B cell (primary cell): ENCODE results near the gene CARD9. TPM values are rescaled to one million over a fixed set of nuclear protein-coding genes. Genes with fewer than 3 reads are reported as not detected.
"Not testable (repeated sequence)": the region's sequence is repeated elsewhere in the genome, so short reads cannot be mapped to it uniquely, and the experiment has no call there.

Experiments used
- ATAC-seq: fragments of 200-7000 bp; cut with Tn5 transposase; one replicate; pipeline ENCODE4 v1.10.0; 2021; ENCODE audit warnings: low read depth, mild to moderate bottlenecking, moderate number of reproducible peaks, moderate library complexity
- CTCF ChIA-PET: fragments of 350-600 bp; sonication (Branson Sonifier 250); formaldehyde crosslinking; loops from one replicate; lab custom pipeline; 2021; ENCODE audit warnings: antibody characterized with exemption, inconsistent platforms; lab: Charles Lee
- POLR2A ChIA-PET: fragments of 350-600 bp; sonication (Branson Sonifier 250); formaldehyde crosslinking; loops from one replicate; lab custom pipeline; 2021; ENCODE audit warnings: antibody characterized with exemption; lab: Charles Lee
- DNase-seq: peaks from one replicate; pipeline ENCODE4 v3.0.0; 2013
- H2AFZ ChIP-seq: 2 replicates; pipeline ENCODE4 v1.6.1; 2012; ENCODE audit warnings: mild to moderate bottlenecking, low read depth, low read length; ENCODE audit not compliant: insufficient read depth, poor library complexity, severe bottlenecking
- H3K27ac ChIP-seq, 2 donors: 1 replicate in 1 of 2; 2 replicates in 1 of 2; pipeline ENCODE4 v1.5.1; 2012 to 2013; ENCODE audit warnings: low read length in 2 of 2, mild to moderate bottlenecking in 2 of 2, moderate library complexity in 1 of 2
- H3K27me3 ChIP-seq, 4 experiments: fragments of 200-600 bp in 1 of 4; sonication (generic) in 1 of 4; replicated peaks in 1 of 4; 1 replicate in 2 of 4; 2 replicates in 2 of 4; pipeline versions ENCODE4 v1.6.1 to v1.7.0; 2013 to 2016; ENCODE audit warnings: low read length in 3 of 4, mild to moderate bottlenecking in 2 of 4, mixed read lengths in 1 of 4, moderate library complexity in 1 of 4; ENCODE audit not compliant: insufficient read depth in 4 of 4, control insufficient read depth in 3 of 4; ENCODE audit errors: control extremely low read depth in 1 of 4
- H3K36me3 ChIP-seq, 2 experiments: replicated peaks in 1 of 2; 1 replicate in 1 of 2; 2 replicates in 1 of 2; pipeline versions ENCODE4 v1.6.1 to v1.7.1; 2013; ENCODE audit warnings: low read length in 1 of 2; ENCODE audit not compliant: insufficient read depth in 2 of 2, control insufficient read depth in 1 of 2; ENCODE audit errors: control extremely low read depth in 1 of 2, extremely low read depth in 1 of 2
- H3K4me1 ChIP-seq, 2 donors: fragments of 200-600 bp in 1 of 2; sonication (generic) in 1 of 2; 1 replicate in 1 of 2; 2 replicates in 1 of 2; pipeline versions ENCODE4 v1.5.1 to v1.6.1; 2013 to 2017; ENCODE audit warnings: low read length in 2 of 2; ENCODE audit not compliant: control insufficient read depth in 2 of 2, insufficient read depth in 2 of 2
- H3K4me2 ChIP-seq: replicated peaks from 2 replicates; pipeline ENCODE3; 2012; ENCODE audit warnings: mild to moderate bottlenecking, low read depth, low read length; ENCODE audit not compliant: poor library complexity, severe bottlenecking
- H3K4me3 ChIP-seq, 5 experiments: fragments of 200-600 bp in 1 of 5; sonication (generic) in 1 of 5; 1 replicate in 3 of 5; 2 replicates in 2 of 5; pipeline versions ENCODE4 v1.5.1 to v1.7.0; 2011 to 2016; ENCODE audit warnings: low read length in 4 of 5, mild to moderate bottlenecking in 4 of 5, low read depth in 2 of 5, control low read depth in 1 of 5, moderate library complexity in 1 of 5; ENCODE audit not compliant: insufficient read depth in 1 of 5; ENCODE audit errors: control extremely low read depth in 1 of 5, extremely low read depth in 1 of 5
- H3K79me2 ChIP-seq: fragments of 200-600 bp; sonication (generic); one replicate; pipeline ENCODE4 v1.6.0; 2016; ENCODE audit warnings: low read length; ENCODE audit not compliant: control insufficient read depth, insufficient read depth
- H3K9ac ChIP-seq: fragments of 200-600 bp; sonication (generic); 2 replicates; pipeline ENCODE4 v1.6.1; 2017; ENCODE audit warnings: mild to moderate bottlenecking, low read length, moderate library complexity
- H3K9me3 ChIP-seq, 3 donors: one replicate each; pipeline versions ENCODE4 v1.6.1 to v1.7.1; 2013; ENCODE audit warnings: low read length in 2 of 3; ENCODE audit not compliant: control insufficient read depth in 2 of 3, insufficient read depth in 1 of 3; ENCODE audit errors: control extremely low read depth in 1 of 3
- H4K20me1 ChIP-seq: 2 replicates; pipeline ENCODE4 v1.6.0; 2012; ENCODE audit warnings: mild to moderate bottlenecking, low read length; ENCODE audit not compliant: insufficient read depth, control insufficient read depth, poor library complexity, severe bottlenecking
- H3K27ac Mint-ChIP-seq: one replicate; pipeline ENCODE4 v1.8.0; 2021; ENCODE audit warnings: mixed read lengths
- H3K27me3 Mint-ChIP-seq: one replicate; pipeline ENCODE4 v1.8.0; 2021; ENCODE audit warnings: mixed read lengths
- H3K4me1 Mint-ChIP-seq: one replicate; pipeline ENCODE4 v1.8.0; 2021; ENCODE audit warnings: mixed read lengths
- H3K4me3 Mint-ChIP-seq: one replicate; pipeline ENCODE4 v1.8.0; 2021; ENCODE audit warnings: mixed read lengths
- H3K9me3 Mint-ChIP-seq: one replicate; pipeline ENCODE4 v1.8.0; 2022; ENCODE audit warnings: mixed read lengths; ENCODE audit not compliant: insufficient read depth
- EZH2 ChIP-seq: IDR thresholded peaks from 2 replicates; pipeline ENCODE4 v1.6.1; 2012; ENCODE audit warnings: borderline replicate concordance, low read depth, mild to moderate bottlenecking, moderate library complexity, low read length; ENCODE audit not compliant: insufficient read depth, poor library complexity, severe bottlenecking
- WGBS: methylation state at CpG from one replicate; pipeline ENCODE4 v1.1.5; 2013; ENCODE audit warnings: missing lambda C conversion rate; ENCODE audit not compliant: insufficient coverage; 5-methylcytosine and 5-hydroxymethylcytosine counted together
- intact Hi-C: fragments of 100-400 bp; cut with micrococcal nuclease; formaldehyde crosslinking; loops from one replicate; pipeline ENCODE4 v1.10.0; 2022
- polyA plus RNA-seq: library from polyadenylated mRNA; depleted of rRNA; stranded (reverse); fragments of >200 nt; gene quantifications from 2 replicates; pipeline ENCODE4 v1.2.3, GENCODE V29; 2012
- total RNA-seq, 2 donors: library from RNA; stranded (reverse); fragments of 120-200 nt in 1 of 2; gene quantifications; 1 replicate in 1 of 2; 2 replicates in 1 of 2; pipeline versions ENCODE4 v1.2.3 to v1.2.4, GENCODE V29; 2013 to 2022
- TF ChIP-seq, protein P1 (sequence below): fragments of 200-600 bp; IDR thresholded peaks from one replicate; pipeline ENCODE4 v1.8.0; 2022; ENCODE audit warnings: antibody characterized with exemption, mild to moderate bottlenecking

Gene CARD9
- total and polyA plus RNA-seq, 2 donors (not counting 1 experiment from before 2014, with no cell fraction given), result 0.57 to 1.1 TPM

DNA sequence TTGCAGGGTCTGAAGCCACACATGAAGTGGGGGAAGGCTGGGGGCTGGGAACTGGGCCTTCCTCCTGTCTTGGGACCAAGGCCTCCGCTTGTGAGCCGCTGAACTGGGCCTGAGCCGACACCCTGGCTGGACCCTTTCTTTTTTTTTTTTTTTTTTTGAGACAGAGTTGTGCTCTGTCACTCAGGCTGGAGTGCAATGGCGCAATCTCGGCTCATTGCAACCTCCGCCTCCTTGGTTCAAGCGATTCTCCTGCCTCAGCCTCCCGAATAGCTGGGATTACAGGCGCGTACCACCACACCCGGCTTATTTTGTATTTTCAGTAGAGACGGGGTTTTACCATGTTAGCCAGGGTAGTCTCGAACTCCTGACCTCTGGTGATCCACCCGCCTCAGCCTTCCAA is 54.2 kb downstream of the CARD9 start:
- intact Hi-C loops, POLR2A ChIA-PET, H4K20me1 ChIP-seq, DNase-seq, H3K4me3 Mint-ChIP-seq, H3K9ac ChIP-seq, H3K9me3 Mint-ChIP-seq, H2AFZ ChIP-seq, H3K27me3 ChIP-seq, H3K4me3 ChIP-seq, H3K36me3 ChIP-seq, H3K79me2 ChIP-seq, H3K27ac ChIP-seq, ATAC-seq, H3K27ac Mint-ChIP-seq: not testable (repeated sequence)
- peak overlapping the region; percentile 46 for H3K4me2 ChIP-seq
- 96% methylated on average over 12 of the region's 14 CpGs for WGBS
- CTCF ChIA-PET, result interaction anchor here (0.7 kb wide), 1 partner anchor 177 kb away, joined by 3 read pairs; no protein-coding TSS in a partner anchor
- Mint-ChIP-seq H3K27me3 (peaks cover 16% of the 10 kb centered on the region), H3K4me1 (peaks cover 16% of the 10 kb centered on the region)
- H3K9me3 ChIP-seq, result peaks cover 0 to 24% (median 10%) of the 10 kb centered on the region in 3 donors
- H3K4me1 ChIP-seq, result peaks cover 14 to 26% of the 10 kb centered on the region in 2 donors

DNA sequence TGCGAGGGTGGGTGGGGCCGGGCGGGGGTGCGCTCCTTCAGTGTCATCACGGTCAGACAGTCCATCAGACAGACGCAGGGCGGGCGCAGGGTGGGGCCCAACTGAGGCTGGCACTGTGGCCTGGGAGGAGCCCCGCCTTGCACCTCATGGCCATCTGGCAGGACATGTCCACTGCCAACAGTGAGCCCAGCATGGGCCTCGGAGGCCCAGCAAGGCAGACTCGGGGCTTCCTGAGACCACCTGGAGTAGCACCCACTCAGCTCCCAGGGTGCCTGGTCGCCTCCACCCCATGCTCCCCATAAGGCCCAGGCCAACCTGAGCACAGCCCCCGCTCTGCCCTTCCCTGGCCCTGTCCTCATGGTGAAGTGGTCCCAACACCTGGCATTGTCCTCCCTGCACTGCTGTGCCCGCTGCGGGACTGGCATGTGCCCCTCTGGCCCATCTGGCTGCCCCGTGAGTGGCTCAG is 54.7 kb downstream of the CARD9 start:
- Histone ChIP-seq H3K36me3 (no peaks in the 10 kb centered on the region), H3K4me1 (peaks cover 14 to 26% of the 10 kb centered on the region in 2 donors), H3K4me2 (peak overlapping the region; percentile 46), H3K27me3 (peaks cover 0 to 6% (median 0%) of the 10 kb centered on the region in 4 experiments), H3K9ac (no peak overlapping the region), H3K27ac (no peak overlapping the region), H2AFZ (no peak overlapping the region), H3K9me3 (peaks cover 0 to 27% (median 10%) of the 10 kb centered on the region in 3 donors), H3K79me2 (no peaks in the 10 kb centered on the region), H4K20me1 (no peaks in the 10 kb centered on the region), H3K4me3 (no peak overlapping the region)
- no peak overlapping the region for H3K4me3 Mint-ChIP-seq
- CTCF ChIA-PET, result no interaction called here
- 39% methylated on average over 16 of the region's 16 CpGs for WGBS
- peaks cover 16% of the 10 kb centered on the region for H3K4me1 Mint-ChIP-seq
- no peak for DNase-seq
- POLR2A ChIA-PET, result no interaction called here
- H3K27ac Mint-ChIP-seq, result no peak overlapping the region
- no peak for ATAC-seq
- H3K27me3 Mint-ChIP-seq, result peaks cover 16% of the 10 kb centered on the region
- intact Hi-C loops, result no loop called here
- H3K9me3 Mint-ChIP-seq, result peaks cover 3% of the 10 kb centered on the region
- TF ChIP-seq, protein P1, sequence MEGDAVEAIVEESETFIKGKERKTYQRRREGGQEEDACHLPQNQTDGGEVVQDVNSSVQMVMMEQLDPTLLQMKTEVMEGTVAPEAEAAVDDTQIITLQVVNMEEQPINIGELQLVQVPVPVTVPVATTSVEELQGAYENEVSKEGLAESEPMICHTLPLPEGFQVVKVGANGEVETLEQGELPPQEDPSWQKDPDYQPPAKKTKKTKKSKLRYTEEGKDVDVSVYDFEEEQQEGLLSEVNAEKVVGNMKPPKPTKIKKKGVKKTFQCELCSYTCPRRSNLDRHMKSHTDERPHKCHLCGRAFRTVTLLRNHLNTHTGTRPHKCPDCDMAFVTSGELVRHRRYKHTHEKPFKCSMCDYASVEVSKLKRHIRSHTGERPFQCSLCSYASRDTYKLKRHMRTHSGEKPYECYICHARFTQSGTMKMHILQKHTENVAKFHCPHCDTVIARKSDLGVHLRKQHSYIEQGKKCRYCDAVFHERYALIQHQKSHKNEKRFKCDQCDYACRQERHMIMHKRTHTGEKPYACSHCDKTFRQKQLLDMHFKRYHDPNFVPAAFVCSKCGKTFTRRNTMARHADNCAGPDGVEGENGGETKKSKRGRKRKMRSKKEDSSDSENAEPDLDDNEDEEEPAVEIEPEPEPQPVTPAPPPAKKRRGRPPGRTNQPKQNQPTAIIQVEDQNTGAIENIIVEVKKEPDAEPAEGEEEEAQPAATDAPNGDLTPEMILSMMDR, result no peak
- no peak for TF ChIP-seq EZH2
